NK-92 (cell line): ENCODE measurements around the gene DIABLO.

Experiments used
- DNase-seq: peaks from one replicate; lab custom pipeline; 2025; ENCODE audit not compliant: unreplicated experiment; lab: John Stamatoyannopoulos, UW

DIABLO gene

DNA sequence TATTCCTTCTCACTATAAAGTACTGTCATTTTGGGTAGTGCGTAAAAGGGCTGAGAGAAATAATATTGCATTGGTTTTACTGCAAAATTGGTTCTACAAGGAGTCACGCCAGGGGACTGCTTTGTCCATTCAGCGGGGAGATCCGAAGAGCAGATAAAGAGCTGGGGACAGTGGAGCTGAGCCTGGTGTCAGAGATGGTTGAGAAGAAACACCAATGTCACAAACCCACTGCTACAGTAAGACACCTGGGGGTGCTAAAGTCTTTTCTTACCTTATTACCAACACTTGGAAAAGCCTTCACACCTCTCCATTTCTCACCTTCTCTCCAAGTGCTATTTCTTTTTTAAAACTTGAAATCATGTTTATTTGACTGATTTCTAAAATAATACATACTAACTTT, 66.0 kb downstream of the DIABLO start:
- DNase-seq, result no peak

DNA sequence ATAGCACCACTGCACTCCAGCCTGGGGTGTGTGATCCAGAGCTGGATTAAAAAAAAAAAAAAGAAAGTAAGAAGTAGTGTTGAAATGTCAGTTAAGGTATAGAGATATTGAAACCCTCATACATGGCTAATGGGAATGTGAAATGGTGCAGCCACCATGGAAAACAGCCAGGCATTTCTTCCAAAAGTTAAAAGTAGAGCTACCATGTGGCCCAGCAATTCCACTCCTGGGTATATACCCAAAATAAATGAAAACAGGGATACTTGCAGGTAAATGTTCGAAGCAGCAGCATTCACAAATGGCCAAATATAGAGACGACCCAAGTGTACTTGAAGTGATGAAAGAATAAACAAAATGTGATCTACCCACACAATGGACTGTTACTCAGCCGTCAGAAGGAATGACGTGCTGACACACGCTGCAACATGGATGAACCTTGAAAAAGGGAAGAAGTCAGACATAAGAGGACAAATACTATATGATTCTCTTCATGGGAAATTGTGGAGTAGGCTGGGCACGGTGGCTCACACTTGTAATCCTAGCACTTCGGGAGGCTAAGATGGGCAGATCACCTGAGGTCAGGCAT, 67.1 kb downstream of the DIABLO start:
- DNase-seq, result no peak
